ENCODE results near the gene IFNL4.
"Not testable (repeated sequence)": the region's sequence is repeated elsewhere in the genome, so short reads cannot be mapped to it uniquely, and the experiment has no call there.

The IFNL4 gene

GRCh38 chr19:39219108-39219507 is 29.5 kb downstream of the IFNL4 start:
- DNase-seq = not testable (repeated sequence)

GRCh38 chr19:39218230-39219007 is 30.2 kb downstream of the IFNL4 start:
- no peak for DNase-seq

- DNase-seq = no peak
These were observed 31.6 kb downstream of the IFNL4 start for GRCh38 chr19:39217094-39217493.

GRCh38 chr19:39215323-39215722 is 33.3 kb downstream of the IFNL4 start:
- DNase-seq = not testable (repeated sequence)

- peak; percentile 64 for DNase-seq
These were observed 36.3 kb downstream of the IFNL4 start for GRCh38 chr19:39212375-39212742.

GRCh38 chr19:39211731-39212374 is 36.8 kb downstream of the IFNL4 start:
- DNase-seq = no peak

GRCh38 chr19:39209196-39209595 is 39.5 kb downstream of the IFNL4 start:
- no peak for DNase-seq

- DNase-seq = no peak
These were observed 40.4 kb downstream of the IFNL4 start for GRCh38 chr19:39208175-39208795.

- no peak for DNase-seq
These were observed 41.3 kb downstream of the IFNL4 start for GRCh38 chr19:39207293-39207836.

- no peak for DNase-seq
These were observed 42.5 kb downstream of the IFNL4 start for GRCh38 chr19:39206122-39206521.

- no peak for DNase-seq
These were observed 43.2 kb downstream of the IFNL4 start for GRCh38 chr19:39205449-39205764.

- no peak for DNase-seq
These were observed 45.0 kb downstream of the IFNL4 start, which contains the start of gene SYCN for GRCh38 chr19:39203372-39204341. Gene SYCN (minus strand): TSS chr19:39204263. CDS start chr19:39204254, 9 bp downstream.

- no peak for DNase-seq
These were observed 45.7 kb downstream of the IFNL4 start for GRCh38 chr19:39202998-39203355.

GRCh38 chr19:39200803-39201115 is 47.9 kb downstream of the IFNL4 start:
- no peak for DNase-seq

GRCh38 chr19:39200066-39200802 is 48.4 kb downstream of the IFNL4 start:
- DNase-seq = no peak

GRCh38 chr19:39199025-39199424 is 49.6 kb downstream of the IFNL4 start:
- no peak for DNase-seq

- no peak for DNase-seq
These were observed 50.8 kb downstream of the IFNL4 start for GRCh38 chr19:39197808-39198207.

- DNase-seq = no peak
These were observed 51.6 kb downstream of the IFNL4 start, which contains the start of gene NCCRP1 for GRCh38 chr19:39196860-39197562. Gene NCCRP1 (plus strand): TSS chr19:39196964. CDS start chr19:39196983, 19 bp downstream.

GRCh38 chr19:39196320-39196719 is 52.3 kb downstream of the IFNL4 start:
- no peak for DNase-seq

All from stimulated activated CD4-positive, alpha-beta T cell treated with anti-CD3 and anti-CD28 coated beads, Interleukin-4, amount 100 ng/mL, for 24 hours (primary cell).